SK-N-DZ (cell line): ENCODE data around the gene FBXO34. TPM values are rescaled to one million over a fixed set of nuclear protein-coding genes. Genes with fewer than 3 reads are reported as not detected.
A peak's percentile ranks its signal among the peaks of the same experiment; 100 is the strongest.

ENCODE experiments used
- DNase-seq: peaks from one replicate; pipeline ENCODE4 v3.0.0-alpha.2; 2015; ENCODE audit warnings: low spot score
- polyA plus RNA-seq, 2 experiments: library from polyadenylated mRNA; depleted of rRNA; stranded (reverse); fragments of >200 nt; gene quantifications; 2 replicates each; pipeline ENCODE4 v1.2.3, GENCODE V29; 2014

FBXO34 gene
- polyA plus RNA-seq (2014; cell fraction: cytosol; rRNA removed), result 18.1 and 19.1 TPM in 2 replicates
- polyA plus RNA-seq (2014; cell fraction: nucleus; rRNA removed), result 14.7 TPM in 2 replicates

- DNase-seq, result peak; percentile 95
These were observed at the start of gene FBXO34 for GRCh38 chr14:55270832-55271571. TSS of gene FBXO34 (plus strand) at chr14:55271421. CDS start at chr14:55350391, 78,970 bp downstream.

DNA sequence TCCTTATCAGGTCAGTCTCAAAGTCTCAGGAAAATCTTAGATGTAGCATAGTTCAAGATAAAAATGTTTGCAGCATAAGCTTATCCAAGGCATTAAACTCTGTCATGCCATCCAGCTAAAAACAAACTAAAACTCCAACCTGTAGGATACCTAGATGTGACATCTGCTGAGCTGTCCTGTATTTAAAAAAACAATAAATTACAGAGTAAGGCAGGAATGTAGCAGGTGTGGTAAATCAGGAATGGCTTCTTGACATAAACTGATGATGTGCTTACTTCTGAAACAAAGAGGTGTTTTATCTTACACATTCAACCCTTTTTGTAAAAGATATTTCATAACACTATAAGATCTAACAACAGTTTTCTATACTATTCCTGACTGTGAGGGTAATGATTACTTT, 49.3 kb upstream of the FBXO34 start:
- DNase-seq, result no peak

DNA sequence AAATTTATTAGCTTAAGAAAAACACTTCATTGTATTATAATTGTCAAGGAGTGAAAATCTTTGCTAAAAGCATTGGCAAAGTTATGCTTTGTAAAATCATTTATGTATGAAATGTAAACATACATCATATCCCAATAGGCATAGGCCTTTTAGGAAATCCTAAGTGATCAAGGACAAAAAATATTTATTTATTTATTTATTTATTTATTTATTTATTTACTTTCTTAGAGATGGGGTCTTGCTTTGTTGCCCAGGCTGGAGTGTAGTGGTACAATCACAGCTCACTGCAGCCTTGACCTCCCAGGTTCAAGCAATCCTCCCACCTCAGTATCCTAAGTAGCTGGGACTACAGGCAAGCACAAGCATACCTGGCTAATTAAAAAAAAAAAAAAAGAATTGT, 47.9 kb upstream of the FBXO34 start:
- no peak for DNase-seq

- no peak for DNase-seq
These were observed 43.0 kb upstream of the FBXO34 start for GRCh38 chr14:55228261-55228660.

GRCh38 chr14:55233591-55233990, 37.6 kb upstream of the FBXO34 start:
- no peak for DNase-seq

GRCh38 chr14:55238019-55238680, 33.1 kb upstream of the FBXO34 start:
- no peak for DNase-seq

DNA sequence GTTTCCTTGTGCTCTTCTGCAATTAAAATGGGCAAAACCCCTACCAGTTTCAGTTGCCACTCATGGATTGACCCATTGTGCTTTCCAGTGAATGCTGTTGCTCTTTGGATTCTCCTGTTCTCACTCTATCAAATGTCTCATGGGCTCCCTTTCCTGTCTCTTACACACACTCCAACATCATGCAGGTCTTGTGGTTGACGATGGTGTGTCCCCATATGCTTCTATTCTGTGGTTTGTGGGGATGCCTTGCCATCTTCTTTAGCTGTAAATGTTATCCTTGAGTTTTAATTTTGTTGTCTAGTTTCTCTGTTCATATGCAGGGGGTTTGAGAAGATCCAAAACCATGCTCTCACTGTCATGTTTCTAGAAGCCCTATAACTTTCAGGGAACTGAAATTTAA, 31.9 kb upstream of the FBXO34 start:
- DNase-seq, result no peak

GRCh38 chr14:55240526-55241178, 30.6 kb upstream of the FBXO34 start:
- DNase-seq, result peak; percentile 26

DNA sequence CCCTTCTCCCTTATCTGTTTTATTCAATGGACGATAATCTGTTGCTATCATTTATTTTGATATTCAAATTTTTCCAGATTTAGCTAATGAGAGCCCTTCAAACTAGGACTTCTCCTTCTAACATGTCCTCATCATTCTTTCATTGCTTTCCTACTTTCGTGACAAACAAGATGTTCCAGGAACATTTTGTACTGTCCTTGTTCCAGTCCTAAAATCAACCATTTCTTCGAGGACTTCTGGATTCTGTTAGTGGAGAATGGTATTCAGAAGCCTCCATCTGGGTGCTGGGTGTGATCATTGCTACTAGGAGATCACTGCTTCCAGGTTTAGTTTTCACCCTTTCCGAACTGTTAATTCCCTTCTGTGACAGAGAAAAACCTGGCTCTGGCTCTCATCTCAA, 29.5 kb upstream of the FBXO34 start:
- DNase-seq, result peak; percentile 49

DNA sequence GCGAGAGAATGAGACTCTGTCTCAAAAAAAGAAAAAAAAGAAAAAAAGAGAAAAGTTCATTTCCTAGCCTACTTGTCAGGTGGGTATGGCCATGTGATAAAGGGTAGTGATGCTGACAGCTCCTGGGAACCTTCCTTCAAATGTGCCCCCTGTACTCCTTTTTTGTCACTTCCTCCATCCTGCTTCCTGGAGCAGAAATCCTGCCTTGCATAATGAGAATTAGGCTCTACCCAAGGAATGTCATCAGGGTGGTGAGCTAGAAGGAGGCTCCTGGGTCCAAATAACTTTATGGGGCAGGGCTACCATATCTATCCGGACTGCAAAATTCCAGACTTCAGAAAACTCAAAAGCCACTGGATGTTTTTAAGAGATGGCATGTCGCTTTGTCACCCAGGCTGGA, 27.8 kb upstream of the FBXO34 start:
- DNase-seq, result no peak

- no peak for DNase-seq
These were observed 27.4 kb upstream of the FBXO34 start for GRCh38 chr14:55243813-55244212.

DNA sequence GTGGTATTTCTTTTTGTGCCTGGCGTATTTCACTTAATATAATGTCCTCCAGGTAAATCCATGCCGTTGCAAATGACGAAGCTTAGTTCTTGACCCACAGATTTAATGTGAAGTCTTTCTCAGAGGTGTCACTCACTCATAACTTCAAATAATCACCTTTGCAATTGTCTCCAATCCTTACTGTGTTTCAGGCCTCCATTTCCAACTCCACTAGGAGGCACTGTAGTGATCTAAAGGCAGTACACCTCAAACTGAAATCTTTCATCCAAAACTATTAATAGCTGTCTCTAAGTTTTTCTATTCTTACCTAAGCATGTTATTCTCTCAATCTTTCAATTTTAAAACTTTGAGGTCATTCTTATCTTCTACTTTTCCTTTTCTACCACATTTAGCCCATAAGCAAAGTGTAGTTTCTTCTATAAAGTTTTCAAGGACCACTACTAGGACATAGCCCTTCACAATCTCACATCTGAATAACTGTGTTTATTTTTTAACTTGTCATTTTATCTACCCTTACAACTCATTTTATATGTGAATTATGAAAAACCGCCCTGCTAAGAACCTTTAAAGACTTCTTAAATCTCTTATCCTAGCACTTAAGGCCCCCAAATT, 25.5 kb upstream of the FBXO34 start:
- DNase-seq, result no peak

GRCh38 chr14:55248411-55248810, 22.8 kb upstream of the FBXO34 start:
- DNase-seq, result no peak

DNA sequence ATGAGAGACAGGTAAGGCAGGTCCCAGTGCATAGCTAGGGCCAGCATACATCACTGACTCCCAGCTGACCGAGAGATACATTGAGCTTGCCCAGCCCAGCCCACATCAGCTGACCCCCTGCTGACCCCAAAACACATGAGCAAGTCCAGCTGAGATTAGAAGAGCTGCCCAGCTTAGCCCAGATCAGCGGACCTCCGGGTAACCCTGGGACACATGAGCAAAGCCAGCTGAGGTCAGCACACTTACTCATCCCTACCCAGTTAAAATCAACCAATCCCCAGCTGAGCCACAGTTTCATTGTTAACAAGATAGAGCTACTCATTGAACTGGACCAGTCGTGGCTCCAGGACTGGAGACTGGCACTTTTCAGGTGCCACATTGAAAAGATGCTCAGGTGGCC, 21.8 kb upstream of the FBXO34 start:
- no peak for DNase-seq

DNA sequence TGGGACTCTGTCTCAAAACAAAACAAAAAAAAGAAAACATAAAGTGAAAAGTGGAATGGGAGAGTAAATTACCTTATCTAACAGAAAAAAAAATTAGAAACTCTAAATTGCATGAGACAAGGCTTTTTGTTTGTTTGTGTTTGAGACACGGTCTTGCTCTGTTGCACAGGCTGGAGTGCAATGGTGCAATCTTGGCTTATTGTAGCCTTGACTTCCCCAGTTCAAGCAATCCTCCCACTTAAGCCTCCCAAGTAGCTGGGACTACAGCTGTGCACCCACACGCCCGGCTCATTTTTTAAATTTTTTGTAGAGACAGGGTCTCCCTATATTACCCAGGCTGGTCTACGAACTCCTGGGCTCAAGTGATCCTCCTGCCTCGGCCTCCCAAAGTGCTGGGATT, 17.9 kb upstream of the FBXO34 start:
- no peak for DNase-seq

GRCh38 chr14:55254581-55254980, 16.6 kb upstream of the FBXO34 start:
- DNase-seq, result no peak

DNA sequence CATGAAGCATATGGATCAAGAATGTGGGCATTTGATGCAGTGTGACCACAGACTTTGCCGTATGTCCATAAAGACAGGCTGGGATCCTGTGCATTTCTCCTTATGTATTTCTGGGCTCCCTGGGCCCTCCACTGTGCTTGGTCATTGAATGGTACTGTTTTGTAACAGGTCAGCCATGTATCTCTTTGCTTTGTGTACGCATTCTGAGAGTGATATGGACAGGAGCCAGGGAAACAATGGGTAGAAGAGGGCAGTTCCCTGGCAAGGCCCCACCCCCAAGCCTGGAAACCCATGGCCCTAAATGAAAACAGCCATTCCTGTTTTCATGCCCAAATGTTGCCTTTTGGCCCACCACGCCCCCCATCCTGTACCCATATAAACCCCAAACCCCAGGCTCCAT, 15.2 kb upstream of the FBXO34 start:
- no peak for DNase-seq

- no peak for DNase-seq
These were observed 14.6 kb upstream of the FBXO34 start for GRCh38 chr14:55256586-55256985.

DNA sequence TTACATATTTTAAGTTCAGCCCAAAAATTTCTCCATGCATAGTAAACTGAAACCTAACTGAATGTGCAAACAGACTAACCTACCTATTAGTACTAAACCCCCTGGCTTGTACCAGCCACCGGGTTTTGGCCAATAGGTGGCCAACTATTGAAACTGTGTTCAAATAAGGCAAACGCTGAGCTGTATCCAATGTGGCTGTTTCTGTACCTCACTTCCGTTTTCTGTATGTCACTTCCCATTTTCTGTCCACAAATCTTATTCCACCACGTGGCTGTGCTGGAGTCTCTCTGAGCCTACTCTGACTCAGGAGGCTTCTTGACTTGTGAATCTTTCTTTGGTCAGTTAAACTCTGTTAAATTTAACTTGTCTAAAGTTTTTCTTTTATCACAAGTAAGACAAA, 6.0 kb upstream of the FBXO34 start:
- no peak for DNase-seq

- DNase-seq, result no peak
These were observed 3.4 kb upstream of the FBXO34 start for GRCh38 chr14:55267820-55268219.

DNA sequence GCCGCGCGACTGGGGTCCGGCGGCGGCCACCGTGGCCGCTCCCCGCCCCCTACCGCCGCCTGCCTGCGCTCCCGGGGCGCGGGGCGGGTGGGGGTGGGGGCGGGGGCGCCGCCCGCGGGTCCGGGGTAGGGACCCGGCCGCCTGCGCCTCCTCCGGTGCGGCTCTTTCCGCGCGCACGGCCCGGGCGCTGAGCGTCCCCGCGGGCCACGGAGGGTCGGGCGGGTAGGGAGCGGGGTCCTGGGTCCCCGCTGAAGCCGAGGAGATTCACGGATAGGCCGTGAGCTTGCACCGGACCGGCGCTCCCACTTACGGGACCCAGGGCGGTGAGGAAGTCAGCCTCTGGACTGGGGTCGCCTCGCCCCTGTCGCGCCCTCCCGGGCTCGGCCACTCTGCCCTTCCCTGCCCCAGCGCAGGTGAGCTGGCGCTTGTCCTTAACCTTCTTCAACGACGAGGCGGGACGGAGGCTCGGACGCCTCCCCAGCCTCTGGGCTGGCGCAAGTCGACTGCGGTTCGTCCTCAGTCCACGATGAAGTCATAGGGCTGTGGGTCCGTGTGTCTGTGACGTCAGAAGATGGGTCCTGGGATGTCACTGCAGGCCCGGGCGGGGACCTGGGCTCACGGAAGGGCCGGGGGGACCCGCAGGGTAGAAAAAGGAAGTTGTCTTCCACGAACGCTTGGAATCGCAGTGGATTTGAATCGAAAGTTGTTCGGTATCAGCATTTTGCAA, 514 bp downstream of the FBXO34 start:
- peak; percentile 78 for DNase-seq

GRCh38 chr14:55272387-55272786, 1.2 kb downstream of the FBXO34 start:
- no peak for DNase-seq
